ENCODE measurements around the gene VEGFC. TPM values are rescaled to one million over a fixed set of nuclear protein-coding genes. Genes with fewer than 3 reads are reported as not detected.

The VEGFC gene
- total and polyA plus RNA-seq, 10 of the 15 experiments (the other 5 are each of a cell fraction or from before 2014, with no cell fraction given): 0.03 to 0.04 TPM; not detected in 8

GRCh38 chr4:176641237-176641636 is 151.5 kb downstream of the VEGFC start:
- no peaks in the 10 kb centered on the region for H4K20me1 ChIP-seq (ENCODE audit: control insufficient read depth, insufficient read depth)
- WGBS (ENCODE audit: insufficient coverage, insufficient replicate concordance, low lambda C conversion rate, missing lambda C conversion rate): 30% methylated on average over 3 of the region's 3 CpGs
- H3K4me3 ChIP-seq: no peak overlapping the region
- H3K4me1 ChIP-seq (ENCODE audit: control insufficient read depth, insufficient read depth, low read length): no peaks in the 10 kb centered on the region
- H3K4me2 ChIP-seq (ENCODE audit: control insufficient read depth, insufficient read depth): no peak overlapping the region
- DNase-seq (ENCODE audit: low read depth, low spot score): no peak
- no peak overlapping the region for H3K27ac ChIP-seq (ENCODE audit: control insufficient read depth, insufficient read depth)
- H3K9me3 ChIP-seq (replicated peaks; ENCODE audit: control insufficient read depth, insufficient read depth, low read length): no peaks in the 10 kb centered on the region
- SMC1A ChIA-PET (ENCODE audit: uncharacterized antibody, unreplicated experiment): interaction anchor here (1.0 kb wide), 1 partner anchor 256 kb away, joined by 3 read pairs; no protein-coding TSS in a partner anchor
- ATAC-seq: no peak
- FAIRE-seq: no peak
- CTCF ChIA-PET: interaction anchor here (1.0 kb wide), 1 partner anchor 264 kb away, joined by 4 read pairs; no protein-coding TSS in a partner anchor
- RAD21 ChIA-PET (ENCODE audit: unreplicated experiment): no interaction called here
- intact Hi-C loops (cut with micrococcal nuclease; ENCODE audit: unreplicated experiment) (no loop called here), in situ Hi-C loops (cut with MboI) (loop anchor here (10.0 kb wide), 1 partner anchor 266 kb away; no protein-coding TSS in a partner anchor)
- TF ChIP-seq NFIC (IDR thresholded peaks at IDR 0.05; ENCODE audit: low read depth, low read length) (no peak), CBX5 (IDR thresholded peaks at IDR 0.05; ENCODE audit: low read depth) (no peak), HDGF (IDR thresholded peaks at IDR 0.05) (no peak), SREBF2 (IDR thresholded peaks at IDR 0.05; ENCODE audit: low read length) (no peak)
- H3K9ac ChIP-seq (ENCODE audit: control insufficient read depth, insufficient read depth, low read length): no peak overlapping the region
- no TSS peak for BruUV-seq (replicated peaks)
- no peaks in the 10 kb centered on the region for H3K36me3 ChIP-seq (ENCODE audit: control insufficient read depth in 2 of 2, insufficient read depth in 2 of 2, low read length in 1 of 2)
- POLR2A ChIA-PET: no interaction called here
- H3K27me3 ChIP-seq (replicated peaks in 1 of 2; ENCODE audit: control insufficient read depth in 2 of 2, insufficient read depth in 2 of 2, low read length in 1 of 2): no peaks in the 10 kb centered on the region
- no peak overlapping the region for H2AFZ ChIP-seq (ENCODE audit: control insufficient read depth, low read depth, low read length)
- H3K79me2 ChIP-seq (ENCODE audit: control insufficient read depth, insufficient read depth, low read length): no peaks in the 10 kb centered on the region

- DNase-seq (ENCODE audit: low read depth, low spot score) (no peak), ATAC-seq (no peak), FAIRE-seq (no peak)
- no peak for TF ChIP-seq RELA (IDR thresholded peaks at IDR 0.05; ENCODE audit: borderline replicate concordance, partially characterized antibody)
- TF ChIP-seq PML (IDR thresholded peaks at IDR 0.05; ENCODE audit: low read length): no peak
- TF ChIP-seq EZH2 (IDR thresholded peaks at IDR 0.05; ENCODE audit: borderline replicate concordance, control insufficient read depth, low read depth, low read length): no peak
- no peak for TF ChIP-seq POLR2AphosphoS2 (IDR thresholded peaks at IDR 0.05; ENCODE audit: low read depth, low read length)
- TF ChIP-seq ETV6 (conservative IDR thresholded peaks at IDR 0.05 in 1 of 2, IDR thresholded peaks at IDR 0.05 in 1 of 2; ENCODE audit: borderline replicate concordance in 1 of 2, low read depth in 1 of 2): no peak
- no peak for TF ChIP-seq E2F4 (IDR thresholded peaks at IDR 0.05; ENCODE audit: low read depth, low read length)
- no peaks in the 10 kb centered on the region for H3K27me3 ChIP-seq (replicated peaks in 1 of 2; ENCODE audit: control insufficient read depth in 2 of 2, insufficient read depth in 2 of 2, low read length in 1 of 2)
- ChIA-PET RAD21 (ENCODE audit: unreplicated experiment) (no interaction called here), POLR2A (no interaction called here), SMC1A (ENCODE audit: uncharacterized antibody, unreplicated experiment) (interaction anchor here (0.6 to 0.7 kb wide), 2 partner anchors 114 to 701 kb away, joined by 3 to 4 read pairs; no protein-coding TSS in a partner anchor), CTCF (interaction anchor here (0.7 kb wide), 1 partner anchor 298 kb away, joined by 3 read pairs; no protein-coding TSS in a partner anchor)
- H3K36me3 ChIP-seq (ENCODE audit: control insufficient read depth in 2 of 2, insufficient read depth in 2 of 2, low read length in 1 of 2): no peaks in the 10 kb centered on the region
- H3K27ac ChIP-seq (ENCODE audit: control insufficient read depth, insufficient read depth): no peak overlapping the region
- no peak overlapping the region for H3K4me2 ChIP-seq (ENCODE audit: control insufficient read depth, insufficient read depth)
- no peak overlapping the region for H3K4me3 ChIP-seq
- BruUV-seq (replicated peaks): no TSS peak
- 50% methylated on average over 2 of the region's 2 CpGs for WGBS (ENCODE audit: insufficient coverage, insufficient replicate concordance, low lambda C conversion rate, missing lambda C conversion rate)
- intact Hi-C loops (cut with micrococcal nuclease; ENCODE audit: unreplicated experiment): no loop called here
- no peak overlapping the region for H2AFZ ChIP-seq (ENCODE audit: control insufficient read depth, low read depth, low read length)
- H3K4me1 ChIP-seq (ENCODE audit: control insufficient read depth, insufficient read depth, low read length): no peaks in the 10 kb centered on the region
- H3K9ac ChIP-seq (ENCODE audit: control insufficient read depth, insufficient read depth, low read length): no peak overlapping the region
- no peaks in the 10 kb centered on the region for H3K79me2 ChIP-seq (ENCODE audit: control insufficient read depth, insufficient read depth, low read length)
- no peaks in the 10 kb centered on the region for H4K20me1 ChIP-seq (ENCODE audit: control insufficient read depth, insufficient read depth)
- no peaks in the 10 kb centered on the region for H3K9me3 ChIP-seq (replicated peaks; ENCODE audit: control insufficient read depth, insufficient read depth, low read length)
- in situ Hi-C loops (cut with MboI): no loop called here
Observed at GRCh38 chr4:176638992-176639391, 153.7 kb downstream of the VEGFC start.
